PC-3 (cell line): ENCODE results near the gene SLF2. TPM values are rescaled to one million over a fixed set of nuclear protein-coding genes. Genes with fewer than 3 reads are reported as not detected.

Source experiments
- ATAC-seq: fragments of 200-7000 bp; cut with Tn5 transposase; 2 replicates; pipeline ENCODE4 v1.9.1; 2020; ENCODE audit warnings: mild to moderate bottlenecking, moderate library complexity
- BruUV-seq: library from RNA; stranded (reverse); fragments of 400-500 nt; replicated peaks from 2 replicates; lab custom pipeline; 2021; lab: Mats Ljungman, UMichigan
- CTCF ChIA-PET: fragments of 300-600 bp; sonication (Branson Sonifier 250); formaldehyde crosslinking; loops from one replicate; lab custom pipeline; 2022; ENCODE audit warnings: antibody characterized with exemption; lab: Charles Lee
- POLR2A ChIA-PET: fragments of 300-600 bp; sonication (Branson Sonifier 250); formaldehyde crosslinking; loops from one replicate; lab custom pipeline; 2022; ENCODE audit warnings: antibody characterized with exemption; ENCODE audit not compliant: unreplicated experiment; lab: Charles Lee
- DNase-seq: peaks from one replicate; pipeline ENCODE4 v3.0.0-alpha.2; 2015
- H2AFZ ChIP-seq: fragments of 300-600 bp; sonication (generic); 2 replicates; pipeline ENCODE4 v1.6.0; 2016; ENCODE audit warnings: antibody characterized with exemption, low read length
- H3F3A ChIP-seq: fragments of 300-600 bp; sonication (generic); one replicate; pipeline ENCODE4 v1.6.0; 2017; ENCODE audit warnings: antibody characterized with exemption, low read length, control low read depth, mild to moderate bottlenecking; ENCODE audit not compliant: unreplicated experiment
- H3K27ac ChIP-seq: fragments of 300-600 bp; sonication (generic); 2 replicates; pipeline ENCODE4 v1.5.1; 2016; ENCODE audit warnings: mild to moderate bottlenecking, low read length
- H3K27me3 ChIP-seq: fragments of 300-600 bp; sonication (generic); 2 replicates; pipeline ENCODE4 v1.6.1; 2016; ENCODE audit warnings: low read length, mixed read lengths
- H3K36me3 ChIP-seq: fragments of 300-600 bp; sonication (generic); 2 replicates; pipeline ENCODE4 v1.6.1; 2016; ENCODE audit warnings: low read depth, mixed run types, low read length, mixed read lengths
- H3K4me1 ChIP-seq: fragments of 300-600 bp; sonication (generic); 2 replicates; pipeline ENCODE4 v1.5.1; 2016; ENCODE audit warnings: low read length; ENCODE audit not compliant: insufficient read depth
- H3K4me2 ChIP-seq: fragments of 300-600 bp; sonication (generic); 2 replicates; pipeline ENCODE4 v1.6.0; 2016; ENCODE audit warnings: low read length
- H3K4me3 ChIP-seq: fragments of 300-600 bp; sonication (generic); 2 replicates; pipeline ENCODE4 v1.5.1; 2016; ENCODE audit warnings: mild to moderate bottlenecking, low read length, mixed read lengths
- H3K79me2 ChIP-seq: fragments of 300-600 bp; sonication (generic); 2 replicates; pipeline ENCODE4 v1.6.1; 2017; ENCODE audit warnings: low read length, mixed read lengths
- H3K9ac ChIP-seq: fragments of 300-600 bp; sonication (generic); 2 replicates; pipeline ENCODE4 v1.6.0; 2016; ENCODE audit warnings: mild to moderate bottlenecking, low read length
- H3K9me2 ChIP-seq: fragments of 300-600 bp; sonication (generic); replicated peaks from 2 replicates; pipeline ENCODE4 v1.6.1; 2016; ENCODE audit warnings: mixed run types, low read length, mixed read lengths
- H3K9me3 ChIP-seq: fragments of 300-600 bp; sonication (generic); 2 replicates; pipeline ENCODE4 v1.6.1; 2016; ENCODE audit warnings: low read length, mixed read lengths
- H4K20me1 ChIP-seq: fragments of 300-600 bp; sonication (generic); 2 replicates; pipeline ENCODE4 v1.6.1; 2016; ENCODE audit warnings: low read length, mixed read lengths
- CTCF ChIP-seq: fragments of 300-600 bp; sonication (generic); conservative IDR thresholded peaks from 2 replicates; pipeline ENCODE4 v1.5.1; 2017; ENCODE audit warnings: antibody characterized with exemption, low read depth, mild to moderate bottlenecking, low read length
- EZH2 ChIP-seq: fragments of 300-600 bp; sonication (generic); IDR thresholded peaks from one replicate; pipeline ENCODE4 v1.6.1; 2017; ENCODE audit warnings: antibody characterized with exemption, mild to moderate bottlenecking, low read length; ENCODE audit not compliant: unreplicated experiment
- EZH2phosphoT487 ChIP-seq: fragments of 300-600 bp; sonication (generic); IDR thresholded peaks from 2 replicates; pipeline ENCODE4 v1.6.1; 2018; ENCODE audit warnings: mild to moderate bottlenecking, antibody characterized with exemption, low read length, borderline replicate concordance
- intact Hi-C: fragments of 100-400 bp; cut with micrococcal nuclease; formaldehyde crosslinking; loops from 2 replicates; pipeline ENCODE4 v1.9.0; 2023
- total RNA-seq: library from RNA; depleted of rRNA; stranded (reverse); fragments of >200 nt; gene quantifications from 2 replicates; pipeline ENCODE4 v1.2.3, GENCODE V29; 2014

The SLF2 gene
- total RNA-seq, 1 experiment from 2014 or later, result 19.5 TPM

- CTCF ChIA-PET, result no interaction called here
- ATAC-seq (no peak), DNase-seq (no peak)
- Histone ChIP-seq H3K9me2 (no peaks in the 10 kb centered on the region), H3K27me3 (no peaks in the 10 kb centered on the region), H3K9ac (no peak overlapping the region), H3K79me2 (peaks cover 29% of the 10 kb centered on the region), H3K9me3 (no peaks in the 10 kb centered on the region), H2AFZ (no peak overlapping the region), H3F3A (no peaks in the 10 kb centered on the region), H4K20me1 (0 out of 2 replicates have a peak, but pooled peaks cover 4% of the 10 kb centered on the region), H3K36me3 (peaks cover 10% of the 10 kb centered on the region; the same call in 1 of the 2 replicates), H3K4me1 (peaks cover 25% of the 10 kb centered on the region), H3K4me3 (no peak overlapping the region), H3K4me2 (no peak overlapping the region), H3K27ac (no peak overlapping the region)
- intact Hi-C loops, result no loop called here
- POLR2A ChIA-PET, result no interaction called here
- TF ChIP-seq EZH2 (no peak), CTCF (no peak), EZH2phosphoT487 (no peak)
- BruUV-seq, result no TSS peak
Observed at GRCh38 chr10:100995181-100995580, 82.4 kb downstream of the SLF2 start.

GRCh38 chr10:100996678-100997359 lies 84.1 kb downstream of the SLF2 start:
- ATAC-seq (peak; percentile 11), DNase-seq (peak; percentile 28)
- peak overlapping the region; percentile 95 for H3K9ac ChIP-seq
- peak overlapping the region; percentile 88 for H3K4me3 ChIP-seq
- peaks cover 33% of the 10 kb centered on the region for H3K79me2 ChIP-seq
- no peak for TF ChIP-seq EZH2
- TF ChIP-seq CTCF, result no peak
- no peak for TF ChIP-seq EZH2phosphoT487
- no TSS peak for BruUV-seq
- intact Hi-C loops, result no loop called here
- H3K27me3 ChIP-seq, result no peaks in the 10 kb centered on the region
- peak overlapping the region; percentile 99 for H3K4me2 ChIP-seq
- no peaks in the 10 kb centered on the region for H3F3A ChIP-seq
- CTCF ChIA-PET, result interaction anchor here (0.6 kb wide), 1 partner anchor 242 kb away, joined by 4 read pairs; no protein-coding TSS in a partner anchor
- no peaks in the 10 kb centered on the region for H3K9me3 ChIP-seq
- H3K4me1 ChIP-seq, result peaks cover 35% of the 10 kb centered on the region
- H2AFZ ChIP-seq, result peak overlapping the region; percentile 91
- H3K36me3 ChIP-seq, result no peaks in the 10 kb centered on the region; the same call in 1 of the 2 replicates
- no peaks in the 10 kb centered on the region for H3K9me2 ChIP-seq
- POLR2A ChIA-PET, result no interaction called here
- peak overlapping the region; percentile 76 for H3K27ac ChIP-seq
- no peaks in the 10 kb centered on the region for H4K20me1 ChIP-seq
